ENCODE measurements around the gene BCAS2.

DNA sequence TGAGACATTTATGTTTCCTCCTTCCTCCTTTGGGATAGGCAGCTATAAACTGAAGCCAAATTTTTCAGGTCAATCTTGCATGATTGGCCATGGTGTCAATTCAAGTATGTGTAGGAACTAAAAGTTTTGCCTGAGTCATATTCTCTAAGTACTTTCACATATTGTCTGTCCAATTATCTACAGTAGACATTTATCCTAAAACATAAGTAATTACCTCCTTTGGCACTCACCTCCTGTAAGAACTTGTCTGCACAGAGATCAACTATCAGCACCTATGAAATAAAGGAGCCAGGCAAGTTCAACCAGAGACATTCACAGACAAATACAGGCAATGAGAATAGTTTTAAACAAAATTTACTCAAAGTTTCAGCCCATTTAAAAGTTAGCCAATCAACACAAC is 14.2 kb upstream of the BCAS2 start:
- TF ChIP-seq, protein P1, sequence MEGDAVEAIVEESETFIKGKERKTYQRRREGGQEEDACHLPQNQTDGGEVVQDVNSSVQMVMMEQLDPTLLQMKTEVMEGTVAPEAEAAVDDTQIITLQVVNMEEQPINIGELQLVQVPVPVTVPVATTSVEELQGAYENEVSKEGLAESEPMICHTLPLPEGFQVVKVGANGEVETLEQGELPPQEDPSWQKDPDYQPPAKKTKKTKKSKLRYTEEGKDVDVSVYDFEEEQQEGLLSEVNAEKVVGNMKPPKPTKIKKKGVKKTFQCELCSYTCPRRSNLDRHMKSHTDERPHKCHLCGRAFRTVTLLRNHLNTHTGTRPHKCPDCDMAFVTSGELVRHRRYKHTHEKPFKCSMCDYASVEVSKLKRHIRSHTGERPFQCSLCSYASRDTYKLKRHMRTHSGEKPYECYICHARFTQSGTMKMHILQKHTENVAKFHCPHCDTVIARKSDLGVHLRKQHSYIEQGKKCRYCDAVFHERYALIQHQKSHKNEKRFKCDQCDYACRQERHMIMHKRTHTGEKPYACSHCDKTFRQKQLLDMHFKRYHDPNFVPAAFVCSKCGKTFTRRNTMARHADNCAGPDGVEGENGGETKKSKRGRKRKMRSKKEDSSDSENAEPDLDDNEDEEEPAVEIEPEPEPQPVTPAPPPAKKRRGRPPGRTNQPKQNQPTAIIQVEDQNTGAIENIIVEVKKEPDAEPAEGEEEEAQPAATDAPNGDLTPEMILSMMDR (conservative IDR thresholded peaks at IDR 0.05): no peak
- no peak for TF ChIP-seq ZFX (IDR thresholded peaks at IDR 0.05)

Data from C4-2B (cell line).